Measurements from ENCODE around the gene PDZD11.
"Not testable (repeated sequence)": the region's sequence is repeated elsewhere in the genome, so short reads cannot be mapped to it uniquely, and the experiment has no call there.

Gene PDZD11

GRCh38 chrX:70255452-70255851 is 34.3 kb downstream of the PDZD11 start:
- DNase-seq = no peak

- no peak for DNase-seq
Measured at GRCh38 chrX:70254909-70255308, 34.8 kb downstream of the PDZD11 start.

GRCh38 chrX:70254063-70254400 is 35.7 kb downstream of the PDZD11 start:
- DNase-seq = no peak

GRCh38 chrX:70253377-70254062 is 36.2 kb downstream of the PDZD11 start:
- DNase-seq = no peak

- DNase-seq = no peak
Measured at GRCh38 chrX:70252491-70252890, 37.2 kb downstream of the PDZD11 start.

GRCh38 chrX:70247252-70247651 is 42.5 kb downstream of the PDZD11 start:
- no peak for DNase-seq

GRCh38 chrX:70244881-70245280 is 44.8 kb downstream of the PDZD11 start:
- DNase-seq = no peak

- not testable (repeated sequence) for DNase-seq
Measured at GRCh38 chrX:70243601-70244000, 46.1 kb downstream of the PDZD11 start.

- no peak for DNase-seq
Measured at GRCh38 chrX:70241501-70241900, 48.2 kb downstream of the PDZD11 start.

- no peak for DNase-seq
Measured at GRCh38 chrX:70240751-70241150, 49.0 kb downstream of the PDZD11 start.
